SH-SY5Y (cell line): Measurements from ENCODE around the gene TPRN.

Experiments
- GATA2 ChIP-seq: IDR thresholded peaks from 2 replicates; pipeline ENCODE4 v1.6.1; 2011; ENCODE audit warnings: mild to moderate bottlenecking, low read depth, low read length
- GATA3 ChIP-seq: IDR thresholded peaks from 2 replicates; pipeline ENCODE4 v1.6.1; 2011; ENCODE audit warnings: low read depth, mild to moderate bottlenecking, low read length, moderate library complexity

The TPRN gene

DNA sequence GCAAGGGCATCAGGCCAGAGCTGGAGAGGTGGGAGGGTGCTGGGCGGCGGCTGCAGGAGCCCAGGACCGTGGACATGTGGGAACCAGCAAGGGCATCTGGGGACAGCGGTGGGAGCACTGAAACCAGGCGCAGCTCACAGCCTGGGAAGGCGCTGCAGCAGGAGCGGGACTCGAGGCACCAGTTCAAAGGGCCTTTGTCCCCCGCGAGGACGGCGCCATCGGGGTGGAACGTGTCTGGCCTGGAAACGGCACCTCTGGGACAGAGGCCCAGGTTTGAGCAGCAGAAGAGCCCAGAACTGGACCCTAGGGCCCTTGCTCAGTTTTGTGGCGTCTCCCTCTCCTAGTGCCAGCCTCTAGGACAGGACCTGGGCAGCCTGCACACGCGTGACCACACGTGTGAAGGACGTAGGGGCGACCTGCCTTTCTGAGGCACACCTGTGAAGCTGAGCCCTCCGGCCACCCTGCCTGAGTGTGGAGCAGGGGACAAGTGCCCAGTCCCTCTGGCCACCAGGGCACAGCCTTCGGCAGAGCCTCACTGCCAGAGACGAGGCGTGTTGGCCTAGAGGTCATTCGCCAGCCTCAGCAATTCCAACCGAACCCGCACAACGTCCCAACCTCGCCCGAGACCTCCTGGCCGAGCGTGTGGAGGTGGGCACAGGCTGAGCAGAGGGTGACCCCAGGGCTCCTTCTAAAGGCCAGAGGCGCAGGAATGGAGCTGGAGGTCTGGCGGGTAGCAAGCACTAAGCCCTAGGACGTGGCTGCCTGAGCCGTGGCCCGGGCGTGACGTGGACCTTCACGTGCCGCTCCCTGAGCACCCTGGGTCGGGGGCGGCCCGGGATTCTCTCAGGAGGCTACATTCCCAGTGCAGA, 26.5 kb downstream of the TPRN start:
- TF ChIP-seq GATA2 (no peak), GATA3 (no peak)

DNA sequence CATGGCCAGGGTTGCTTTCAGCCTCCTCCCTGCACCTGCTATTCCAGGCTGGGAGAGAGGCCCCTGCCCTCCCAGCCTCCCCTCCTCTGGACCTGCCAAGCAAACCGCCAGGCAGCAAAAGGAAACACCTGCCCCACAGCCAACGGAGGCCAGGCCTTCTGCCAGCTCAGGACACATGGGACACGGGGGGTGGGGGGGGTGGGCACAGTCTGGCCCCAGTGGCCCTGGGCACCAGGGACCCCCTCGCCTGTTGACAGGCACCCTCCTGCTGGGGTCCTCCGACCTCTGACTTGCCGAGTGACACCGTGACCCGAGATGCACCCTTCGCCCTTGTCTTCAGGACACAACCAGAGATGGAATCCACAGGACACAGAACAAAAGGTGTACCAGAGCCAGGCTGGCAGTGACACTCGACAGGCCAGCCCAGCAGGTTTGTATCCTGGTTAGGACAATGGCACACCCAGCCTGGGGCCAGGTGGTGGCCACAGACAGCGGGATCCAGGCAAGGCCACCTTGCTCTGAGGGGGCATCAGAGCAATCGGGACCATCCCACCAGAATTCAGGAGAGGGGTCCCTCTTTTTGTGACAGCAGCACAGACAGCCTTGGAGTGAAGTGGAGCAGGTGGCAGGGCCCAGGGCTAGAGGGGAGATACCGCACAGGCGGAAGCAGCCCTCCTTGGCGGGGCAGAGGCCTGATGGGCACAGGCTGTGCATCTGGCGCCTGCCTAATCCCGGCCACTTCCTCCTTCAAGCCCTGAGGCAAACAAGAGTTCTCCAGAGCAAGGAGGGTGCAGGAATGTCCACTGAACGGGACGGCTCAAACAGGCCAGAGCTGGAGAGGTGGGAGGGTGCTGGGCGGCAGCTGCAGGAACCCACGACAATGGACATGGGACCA, 27.4 kb downstream of the TPRN start:
- TF ChIP-seq GATA2 (no peak), GATA3 (no peak)

DNA sequence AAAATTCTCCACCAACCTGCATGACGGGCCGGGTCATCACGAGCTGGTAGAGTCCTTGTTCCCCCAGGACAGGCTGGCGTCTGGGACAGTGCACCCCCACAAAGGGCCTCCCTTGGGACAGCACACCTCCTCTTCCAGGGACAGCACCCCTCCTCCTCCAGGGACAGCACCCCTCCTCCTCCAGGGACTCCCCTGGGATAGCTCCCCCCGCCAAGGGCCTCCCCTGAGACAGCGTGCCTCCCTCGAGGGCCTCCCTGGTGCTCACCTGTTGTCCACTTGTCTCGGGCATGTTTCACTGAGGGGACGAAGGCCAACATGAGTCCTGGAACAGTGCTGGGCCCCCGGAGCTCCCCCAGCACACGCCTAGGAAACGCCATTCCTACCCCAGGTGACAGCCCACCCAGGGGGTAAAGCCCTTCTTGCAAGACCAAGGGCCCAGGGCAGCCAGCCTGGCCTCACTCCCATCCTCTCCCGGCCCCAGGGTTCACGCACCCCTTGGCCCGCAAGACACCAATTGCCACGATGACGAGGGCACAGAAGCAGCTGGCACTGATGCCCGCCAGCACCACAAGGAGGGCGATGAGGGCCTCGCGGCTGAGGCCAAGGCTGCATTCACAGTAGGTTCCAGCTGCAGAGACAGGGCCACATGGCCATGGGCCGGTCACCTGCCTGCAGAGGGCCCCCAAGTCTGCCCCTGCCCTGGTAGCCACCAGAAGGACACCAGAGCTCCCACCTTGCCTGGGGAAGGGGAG, 29.2 kb downstream of the TPRN start:
- TF ChIP-seq GATA2 (no peak), GATA3 (no peak)

DNA sequence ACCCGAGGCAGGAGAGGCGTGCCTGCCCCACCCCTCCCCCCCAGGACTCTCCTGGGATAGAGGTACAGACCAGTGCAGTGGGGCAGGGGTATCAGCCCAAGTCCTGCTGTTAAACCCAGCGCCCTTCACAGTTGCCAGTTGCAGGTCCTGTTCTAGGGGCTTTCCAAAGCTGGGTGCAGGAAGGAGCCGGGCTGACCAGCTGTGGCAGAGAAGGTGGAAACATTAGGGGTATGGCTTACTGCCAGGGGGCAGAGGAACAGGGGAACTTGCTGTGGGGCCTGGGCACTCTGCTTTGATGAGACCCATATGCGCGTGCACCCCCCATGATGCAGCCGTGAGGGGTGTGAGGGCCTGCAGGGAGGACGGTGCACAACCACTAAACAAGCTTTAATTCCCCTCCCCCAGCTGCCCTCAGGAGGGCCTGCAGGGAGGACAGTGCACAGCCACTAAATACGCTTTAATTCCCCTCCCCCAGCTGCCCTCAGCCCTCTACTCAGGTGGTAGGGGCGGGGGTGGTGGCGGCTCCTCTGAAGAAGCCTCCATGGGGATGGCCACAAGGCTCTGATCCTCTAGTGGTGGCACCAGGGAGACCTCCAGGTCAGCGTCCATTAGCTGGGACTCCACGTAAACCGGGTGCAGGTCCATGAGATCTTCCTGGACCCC, 29.9 kb downstream of the TPRN start:
- TF ChIP-seq GATA2 (no peak), GATA3 (no peak)

DNA sequence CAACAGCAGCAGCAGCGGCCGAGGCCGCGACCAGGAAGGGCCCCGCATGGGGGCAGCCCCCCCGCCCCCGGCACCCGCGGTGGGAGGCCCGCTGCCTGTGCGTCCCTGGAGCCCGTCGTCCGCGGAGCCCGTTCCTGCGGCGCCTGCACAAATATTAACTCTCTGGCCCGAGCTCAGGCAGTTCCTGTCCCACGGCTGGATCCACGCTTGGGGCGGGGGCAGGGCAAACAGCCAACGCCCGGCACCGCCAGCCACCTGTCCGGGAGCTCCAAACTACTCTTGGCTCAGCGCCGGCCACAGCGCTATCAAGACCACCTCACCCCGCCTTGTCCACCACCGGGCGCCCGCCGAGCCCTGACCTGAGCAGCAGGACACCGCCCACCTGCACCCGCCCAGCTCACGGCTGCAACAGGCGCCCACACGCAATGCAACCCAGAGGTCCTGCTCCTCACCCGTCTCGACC, 30.6 kb downstream of the TPRN start, which contains the start of gene LRRC26:
Gene LRRC26, minus strand, starts transcription at position 156 of the 463 bp plus-strand sequence. Its CDS starts 108 bp downstream, at position 48.
- TF ChIP-seq GATA2 (no peak), GATA3 (no peak)

DNA sequence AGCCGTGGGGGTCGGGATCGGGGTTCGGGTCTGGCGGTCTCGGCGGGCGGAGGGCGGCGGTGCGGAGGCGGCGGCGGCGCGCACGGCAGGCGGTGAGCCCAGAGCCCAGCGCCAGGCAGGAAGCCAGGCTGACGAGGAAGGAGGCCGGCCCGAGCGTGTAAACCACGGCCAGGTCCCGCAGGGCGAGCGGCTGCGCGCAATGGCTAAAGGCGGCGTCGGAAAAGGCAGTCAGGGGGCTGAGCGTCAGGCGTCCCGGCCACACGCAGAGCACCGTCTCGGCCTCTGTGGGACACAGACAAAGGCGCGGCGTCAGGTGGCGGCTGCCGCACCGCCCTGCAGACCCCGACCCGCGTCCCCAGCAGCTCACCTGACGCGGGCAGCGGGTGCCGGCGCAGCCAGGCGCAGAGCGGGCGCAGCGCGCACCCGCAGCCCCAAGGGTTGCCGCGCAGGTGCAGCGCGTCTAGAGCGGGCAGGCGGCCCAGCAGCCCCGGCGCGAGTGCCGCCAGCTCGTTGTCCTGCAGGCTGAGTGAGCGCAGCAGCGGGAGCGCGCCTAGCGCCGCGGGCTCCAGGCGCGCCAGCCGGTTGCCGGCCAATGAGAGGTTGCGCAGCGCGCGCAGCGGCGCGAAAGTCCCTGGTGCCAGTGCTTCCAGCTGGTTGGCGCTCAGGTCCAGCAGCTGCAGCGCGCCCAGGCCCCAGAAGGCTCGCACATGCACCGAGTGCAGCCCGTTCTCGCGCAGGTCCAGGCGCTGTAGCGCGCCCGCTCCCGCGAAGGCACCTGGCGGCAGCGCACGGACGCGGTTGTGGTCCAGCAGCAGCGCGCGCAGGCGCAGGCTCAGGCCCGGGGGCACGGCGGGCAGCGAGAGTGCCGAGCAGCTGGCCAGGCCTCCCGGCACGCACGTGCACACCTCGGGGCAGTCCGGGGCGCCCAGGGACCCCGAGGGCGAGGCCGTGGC, 31.4 kb downstream of the TPRN start:
- TF ChIP-seq GATA3 (no peak), GATA2 (no peak)

DNA sequence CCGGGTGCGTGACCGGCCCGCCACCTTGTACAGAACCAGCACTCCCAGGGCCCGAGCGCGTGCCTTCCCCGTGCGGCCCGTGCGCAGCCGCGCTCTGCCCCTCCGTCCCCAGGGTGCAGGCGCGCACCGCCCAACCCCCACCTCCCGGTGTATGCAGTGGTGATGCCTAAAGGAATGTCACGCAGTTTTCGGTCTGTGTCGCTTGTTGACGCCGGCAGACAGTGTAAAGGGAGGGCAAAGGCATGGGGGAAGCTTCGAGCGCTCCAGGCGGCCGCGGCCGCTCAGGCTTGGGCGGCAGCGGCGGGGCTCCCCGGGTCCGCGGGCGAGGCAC, 32.0 kb downstream of the TPRN start:
- TF ChIP-seq GATA2 (no peak), GATA3 (no peak)

DNA sequence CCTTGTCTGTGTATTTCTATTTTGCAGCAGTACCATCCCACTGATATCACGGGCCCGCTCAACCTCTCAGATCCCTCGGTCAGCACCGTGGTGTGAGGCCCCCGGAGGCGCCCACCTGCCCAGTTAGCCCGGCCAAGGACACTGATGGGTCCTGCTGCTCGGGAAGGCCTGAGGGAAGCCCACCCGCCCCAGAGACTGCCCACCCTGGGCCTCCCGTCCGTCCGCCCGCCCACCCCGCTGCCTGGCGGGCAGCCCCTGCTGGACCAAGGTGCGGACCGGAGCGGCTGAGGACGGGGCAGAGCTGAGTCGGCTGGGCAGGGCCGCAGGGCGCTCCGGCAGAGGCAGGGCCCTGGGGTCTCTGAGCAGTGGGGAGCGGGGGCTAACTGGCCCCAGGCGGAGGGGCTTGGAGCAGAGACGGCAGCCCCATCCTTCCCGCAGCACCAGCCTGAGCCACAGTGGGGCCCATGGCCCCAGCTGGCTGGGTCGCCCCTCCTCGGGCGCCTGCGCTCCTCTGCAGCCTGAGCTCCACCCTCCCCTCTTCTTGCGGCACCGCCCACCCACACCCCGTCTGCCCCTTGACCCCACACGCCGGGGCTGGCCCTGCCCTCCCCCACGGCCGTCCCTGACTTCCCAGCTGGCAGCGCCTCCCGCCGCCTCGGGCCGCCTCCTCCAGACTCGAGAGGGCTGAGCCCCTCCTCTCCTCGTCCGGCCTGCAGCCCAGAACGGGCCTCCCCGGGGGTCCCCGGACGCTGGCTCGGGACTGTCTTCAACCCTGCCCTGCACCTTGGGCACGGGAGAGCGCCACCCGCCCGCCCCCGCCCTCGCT, 32.6 kb downstream of the TPRN start:
- no peak for TF ChIP-seq GATA2
- no peak for TF ChIP-seq GATA3

DNA sequence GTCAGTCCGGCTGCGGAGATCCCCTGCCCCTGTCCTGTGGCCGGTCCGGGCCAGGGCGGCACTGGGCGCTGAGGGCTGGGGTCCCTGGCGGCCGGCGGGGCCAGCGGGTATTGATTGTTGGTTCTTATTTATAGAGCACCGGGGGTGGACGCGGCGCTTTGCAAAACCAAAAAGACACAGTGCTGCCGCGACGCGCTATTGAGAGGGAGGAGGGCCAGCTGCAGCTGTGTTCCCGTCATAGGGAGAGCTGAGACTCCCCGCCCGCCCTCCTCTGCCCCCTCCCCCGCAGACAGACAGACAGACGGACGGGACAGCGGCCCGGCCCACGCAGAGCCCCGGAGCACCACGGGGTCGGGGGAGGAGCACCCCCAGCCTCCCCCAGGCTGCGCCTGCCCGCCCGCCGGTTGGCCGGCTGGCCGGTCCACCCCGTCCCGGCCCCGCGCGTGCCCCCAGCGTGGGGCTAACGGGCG, 33.2 kb downstream of the TPRN start:
- TF ChIP-seq GATA2 (no peak), GATA3 (no peak)

DNA sequence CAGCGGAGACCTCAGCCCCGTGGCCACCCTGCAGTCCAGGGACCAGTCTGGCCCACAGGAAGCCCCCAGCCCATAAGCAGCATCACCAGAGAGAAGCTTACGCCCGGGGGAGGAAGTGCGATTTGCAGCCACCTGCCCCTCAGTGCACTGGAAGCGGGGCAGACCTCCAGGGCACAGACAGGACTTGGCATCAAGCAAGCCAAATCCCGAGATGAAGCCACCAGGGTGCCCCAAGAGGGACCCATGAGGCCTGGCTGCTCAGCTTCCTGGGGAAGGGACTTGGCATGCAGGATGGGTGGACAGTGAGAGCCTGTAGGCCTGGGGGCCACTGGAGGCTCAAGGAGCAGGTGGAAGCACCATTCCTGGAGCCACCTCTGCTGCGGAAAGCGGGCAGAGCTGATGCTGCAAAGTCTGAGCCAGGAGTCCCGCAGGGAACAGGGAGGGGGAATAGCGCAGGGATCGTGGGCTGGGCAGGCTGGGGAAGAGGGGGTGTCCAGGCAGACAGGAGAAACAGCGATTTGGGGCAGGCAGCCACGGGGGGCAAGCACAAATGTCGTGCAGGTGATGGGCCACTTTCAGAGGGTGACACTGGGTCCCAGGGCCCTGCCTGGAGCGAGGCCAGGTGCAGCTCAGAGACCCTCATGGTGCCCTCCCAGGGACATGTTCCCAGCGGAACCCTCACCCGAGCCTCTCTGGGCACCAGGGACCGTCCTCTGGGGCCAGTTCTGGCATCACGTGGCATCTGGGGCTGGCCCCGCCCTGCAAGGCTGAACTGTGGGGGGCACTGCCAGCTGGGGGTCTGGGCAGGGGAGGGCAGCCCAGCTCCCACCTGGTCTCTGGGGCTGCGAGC, 33.9 kb downstream of the TPRN start:
- TF ChIP-seq GATA3: no peak
- no peak for TF ChIP-seq GATA2

DNA sequence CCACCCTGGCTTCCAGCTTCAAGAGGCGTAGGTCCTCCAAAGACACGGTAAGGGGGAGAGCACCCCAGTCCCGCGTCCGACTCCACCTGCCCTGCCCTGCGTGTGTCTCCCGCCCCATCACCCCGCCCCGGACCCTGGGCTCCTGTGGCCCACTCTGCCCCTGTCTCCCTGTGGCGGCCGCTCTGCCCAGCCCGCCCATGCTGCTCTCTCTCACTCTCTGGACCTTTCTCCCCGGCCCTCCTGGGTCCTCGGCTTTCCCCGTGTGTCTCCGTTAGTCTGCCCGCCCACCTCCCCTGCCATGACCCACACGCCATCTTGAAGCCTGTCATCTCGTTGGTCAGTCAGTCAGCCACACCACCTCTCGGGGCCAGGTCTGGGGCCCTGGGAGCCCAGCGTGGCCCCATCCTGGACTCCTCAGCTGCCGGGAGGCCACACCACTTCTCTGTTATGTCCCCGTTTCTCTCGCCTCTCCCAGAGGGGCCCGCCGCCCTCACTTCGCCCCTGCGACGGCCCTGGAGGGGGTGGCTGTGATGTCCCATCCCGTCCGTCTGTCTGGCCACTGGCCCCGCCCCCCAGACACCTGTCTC, 35.2 kb downstream of the TPRN start:
- TF ChIP-seq GATA3: no peak
- no peak for TF ChIP-seq GATA2
